Naive B cell (primary cell): ENCODE measurements around the gene AQP12B. TPM values are rescaled to one million over a fixed set of nuclear protein-coding genes. Genes with fewer than 3 reads are reported as not detected.
A peak's percentile ranks its signal among the peaks of the same experiment; 100 is the strongest.

ENCODE experiments used
- ATAC-seq, 2 donors: fragments of 150-1000 bp; cut with Tn5 transposase; 2 replicates each; pipeline ENCODE4 v1.10.0; 2021; ENCODE audit warnings: low read depth in 2 of 2, mild to moderate bottlenecking in 2 of 2, moderate library complexity in 2 of 2
- DNase-seq: peaks from one replicate; pipeline ENCODE4 v3.0.0; 2022
- H3K27ac Mint-ChIP-seq, 6 donors: one replicate each; pipeline ENCODE4 v1.8.0; 2020 to 2022; ENCODE audit warnings: mild to moderate bottlenecking in 6 of 6, mixed read lengths in 6 of 6, moderate library complexity in 5 of 6, inconsistent platforms in 2 of 6
- H3K27me3 Mint-ChIP-seq, 3 donors: one replicate each; pipeline ENCODE4 v1.8.0; 2021 to 2022; ENCODE audit warnings: mixed read lengths in 3 of 3, mild to moderate bottlenecking in 1 of 3
- H3K36me3 Mint-ChIP-seq, 2 donors: one replicate each; pipeline ENCODE4 v1.8.0; 2020 to 2022; ENCODE audit warnings: mixed read lengths in 2 of 2, inconsistent platforms in 1 of 2, mild to moderate bottlenecking in 1 of 2
- H3K4me1 Mint-ChIP-seq, 3 donors: one replicate each; pipeline ENCODE4 v1.8.0; 2020 to 2022; ENCODE audit warnings: mixed read lengths in 3 of 3, inconsistent platforms in 1 of 3, mild to moderate bottlenecking in 1 of 3, moderate library complexity in 1 of 3
- H3K4me3 Mint-ChIP-seq, 8 donors: one replicate each; pipeline ENCODE4 v1.8.0; 2020 to 2022; ENCODE audit warnings: mild to moderate bottlenecking in 8 of 8, mixed read lengths in 8 of 8, moderate library complexity in 8 of 8, inconsistent platforms in 2 of 8
- H3K9me3 Mint-ChIP-seq, 7 donors: one replicate each; pipeline ENCODE4 v1.8.0; 2020 to 2022; ENCODE audit warnings: mixed read lengths in 7 of 7, mild to moderate bottlenecking in 5 of 7, inconsistent platforms in 2 of 7, moderate library complexity in 1 of 7
- polyA plus RNA-seq, 6 donors: library from polyadenylated mRNA; unstranded; fragments of 300-500 nt; fragmentation: Illumina TruSeq; gene quantifications; one replicate each; pipeline ENCODE4 v1.2.3, GENCODE V29; 2021; ENCODE audit warnings: low read depth in 6 of 6

AQP12B gene
- polyA plus RNA-seq, 6 donors from 2014 or later: not detected

- H3K4me3 Mint-ChIP-seq: no peak overlapping the region
- peaks cover 0 to 14% (median 7%) of the 10 kb centered on the region in 3 donors for H3K27me3 Mint-ChIP-seq
- no peaks in the 10 kb centered on the region for H3K36me3 Mint-ChIP-seq
- H3K4me1 Mint-ChIP-seq: peaks cover 0 to 5% (median 0%) of the 10 kb centered on the region in 3 donors
- H3K27ac Mint-ChIP-seq: no peak overlapping the region
- DNase-seq (no peak), ATAC-seq (no peak)
- no peaks in the 10 kb centered on the region for H3K9me3 Mint-ChIP-seq
Measured at GRCh38 chr2:240642061-240642805, 40.5 kb downstream of the AQP12B start.

- DNase-seq (no peak), ATAC-seq (no peak)
- Mint-ChIP-seq H3K27me3 (peaks cover 0 to 13% (median 0%) of the 10 kb centered on the region in 3 donors), H3K9me3 (no peaks in the 10 kb centered on the region), H3K36me3 (no peaks in the 10 kb centered on the region), H3K27ac (no peak overlapping the region), H3K4me1 (peaks cover 0 to 5% (median 0%) of the 10 kb centered on the region in 3 donors), H3K4me3 (no peak overlapping the region)
Measured at GRCh38 chr2:240640939-240641338, 41.7 kb downstream of the AQP12B start.

DNA sequence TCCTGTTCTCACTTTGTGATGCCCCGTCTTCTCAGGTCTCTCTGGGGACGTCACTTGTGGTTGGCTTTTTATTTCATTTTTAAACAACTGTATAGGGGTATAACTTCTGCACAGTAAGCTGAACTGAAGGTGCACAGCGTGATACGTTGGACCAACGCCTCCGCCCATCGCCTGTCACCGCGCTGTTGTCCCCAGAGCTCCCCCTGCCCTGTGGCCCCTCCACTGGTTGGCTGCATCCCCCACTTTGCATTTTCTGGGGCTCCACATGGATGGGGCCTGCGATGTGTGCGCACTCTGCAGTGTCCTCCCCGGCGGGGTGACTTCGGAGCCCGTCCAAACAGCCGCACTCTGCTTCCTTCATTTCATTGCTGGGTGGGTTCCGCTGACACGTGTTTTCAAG lies 43.1 kb downstream of the AQP12B start:
- H3K4me1 Mint-ChIP-seq: peaks cover 0 to 5% (median 0%) of the 10 kb centered on the region in 3 donors
- H3K27ac Mint-ChIP-seq: peak overlapping the region in 1 of 6 donors; percentile 56
- H3K27me3 Mint-ChIP-seq: peaks cover 0 to 8% (median 0%) of the 10 kb centered on the region in 3 donors
- no peak overlapping the region for H3K4me3 Mint-ChIP-seq
- H3K36me3 Mint-ChIP-seq: peaks cover 3 to 6% of the 10 kb centered on the region in 2 donors
- DNase-seq (no peak), ATAC-seq (no peak)
- peaks cover 1 to 8% (median 5%) of the 10 kb centered on the region in 7 donors for H3K9me3 Mint-ChIP-seq

GRCh38 chr2:240638512-240639160 lies 44.0 kb downstream of the AQP12B start:
- peak overlapping the region in 1 of 6 donors; percentile 64 for H3K27ac Mint-ChIP-seq
- H3K9me3 Mint-ChIP-seq: peaks cover 6 to 17% (median 11%) of the 10 kb centered on the region in 7 donors
- DNase-seq (no peak), ATAC-seq (no peak)
- peaks cover 0 to 5% (median 0%) of the 10 kb centered on the region in 3 donors for H3K4me1 Mint-ChIP-seq
- H3K4me3 Mint-ChIP-seq: no peak overlapping the region
- H3K27me3 Mint-ChIP-seq: peaks cover 0 to 1% (median 0%) of the 10 kb centered on the region in 3 donors
- peaks cover 10 to 15% of the 10 kb centered on the region in 2 donors for H3K36me3 Mint-ChIP-seq

DNA sequence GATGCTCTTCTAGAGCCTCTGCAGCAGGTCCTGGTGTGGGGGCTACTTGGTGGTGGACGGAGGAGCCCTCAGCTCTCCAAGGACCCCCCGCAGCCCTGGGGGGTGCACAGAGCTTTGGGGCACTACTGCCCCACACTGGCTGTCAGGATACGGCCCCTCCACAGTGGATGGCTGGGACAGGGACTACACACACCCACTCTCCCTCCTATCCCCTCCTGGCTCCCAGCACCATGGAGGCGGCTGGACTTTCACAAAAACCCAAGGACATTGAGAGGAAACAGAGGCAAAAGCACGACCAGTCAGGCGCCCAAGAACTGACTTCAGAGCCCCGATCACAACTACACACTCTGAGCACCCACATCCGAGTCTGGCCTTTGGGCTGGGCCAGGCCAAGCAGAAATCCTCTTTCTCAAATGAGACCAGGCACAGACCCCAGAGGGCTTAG lies 44.8 kb downstream of the AQP12B start:
- H3K9me3 Mint-ChIP-seq: peaks cover 11 to 24% (median 18%) of the 10 kb centered on the region in 7 donors
- ATAC-seq (no peak), DNase-seq (no peak)
- peak overlapping the region in 1 of 6 donors; percentile 89 for H3K27ac Mint-ChIP-seq
- H3K27me3 Mint-ChIP-seq: no peaks in the 10 kb centered on the region
- H3K4me1 Mint-ChIP-seq: peaks cover 0 to 5% (median 0%) of the 10 kb centered on the region in 3 donors
- peaks cover 17 to 21% of the 10 kb centered on the region in 2 donors for H3K36me3 Mint-ChIP-seq
- H3K4me3 Mint-ChIP-seq: no peak overlapping the region

GRCh38 chr2:240637116-240637900 lies 45.4 kb downstream of the AQP12B start:
- Mint-ChIP-seq H3K27me3 (no peaks in the 10 kb centered on the region), H3K36me3 (peaks cover 18 to 21% of the 10 kb centered on the region in 2 donors), H3K9me3 (peaks cover 13 to 30% (median 24%) of the 10 kb centered on the region in 7 donors), H3K4me1 (peaks cover 0 to 5% (median 0%) of the 10 kb centered on the region in 3 donors), H3K27ac (no peak overlapping the region), H3K4me3 (no peak overlapping the region)
- DNase-seq (no peak), ATAC-seq (no peak)

DNA sequence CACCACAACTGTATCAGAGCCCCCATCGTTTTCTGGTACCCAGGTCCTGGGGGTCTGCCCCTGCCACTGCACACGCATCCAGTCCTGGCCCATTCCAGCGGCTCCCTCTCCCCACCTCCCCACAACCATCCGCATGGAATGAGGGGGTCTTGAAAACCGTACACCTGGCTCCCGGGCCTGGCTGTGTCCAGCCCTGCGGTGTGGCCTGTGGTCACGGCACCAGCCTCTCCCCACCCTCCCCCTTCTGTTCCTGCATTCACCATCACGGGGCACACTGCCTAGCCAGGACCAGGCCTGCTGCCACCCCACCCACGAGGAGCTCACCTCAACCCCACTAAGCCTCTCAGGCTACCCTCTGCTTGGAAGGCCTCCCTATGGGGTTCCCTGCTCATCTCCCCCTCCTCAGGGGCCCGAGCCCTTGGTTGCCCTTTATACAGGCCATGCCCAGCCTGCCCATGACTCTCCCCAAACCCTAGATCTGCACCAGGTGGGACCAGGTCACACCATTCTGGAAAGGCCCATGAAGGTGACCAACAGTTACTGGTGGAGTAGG lies 46.0 kb downstream of the AQP12B start:
- no peak overlapping the region for H3K27ac Mint-ChIP-seq
- no peak overlapping the region for H3K4me3 Mint-ChIP-seq
- no peaks in the 10 kb centered on the region for H3K27me3 Mint-ChIP-seq
- peaks cover 0 to 5% (median 0%) of the 10 kb centered on the region in 3 donors for H3K4me1 Mint-ChIP-seq
- DNase-seq: no peak
- peaks cover 18 to 21% of the 10 kb centered on the region in 2 donors for H3K36me3 Mint-ChIP-seq
- peaks cover 13 to 30% (median 24%) of the 10 kb centered on the region in 7 donors for H3K9me3 Mint-ChIP-seq
- ATAC-seq: no peak

GRCh38 chr2:240635998-240636547 lies 46.6 kb downstream of the AQP12B start:
- DNase-seq (no peak), ATAC-seq (no peak)
- Mint-ChIP-seq H3K36me3 (peaks cover 18 to 21% of the 10 kb centered on the region in 2 donors), H3K27me3 (no peaks in the 10 kb centered on the region), H3K4me3 (no peak overlapping the region), H3K9me3 (peaks cover 13 to 30% (median 24%) of the 10 kb centered on the region in 7 donors), H3K27ac (no peak overlapping the region), H3K4me1 (peaks cover 0 to 5% (median 0%) of the 10 kb centered on the region in 3 donors)

GRCh38 chr2:240635121-240635997 lies 47.3 kb downstream of the AQP12B start:
- no peak overlapping the region for H3K4me3 Mint-ChIP-seq
- H3K27me3 Mint-ChIP-seq: no peaks in the 10 kb centered on the region
- H3K4me1 Mint-ChIP-seq: peaks cover 0 to 5% (median 0%) of the 10 kb centered on the region in 3 donors
- H3K9me3 Mint-ChIP-seq: peaks cover 13 to 30% (median 24%) of the 10 kb centered on the region in 7 donors
- H3K27ac Mint-ChIP-seq: no peak overlapping the region
- DNase-seq (no peak), ATAC-seq (no peak)
- peaks cover 18 to 21% of the 10 kb centered on the region in 2 donors for H3K36me3 Mint-ChIP-seq

DNA sequence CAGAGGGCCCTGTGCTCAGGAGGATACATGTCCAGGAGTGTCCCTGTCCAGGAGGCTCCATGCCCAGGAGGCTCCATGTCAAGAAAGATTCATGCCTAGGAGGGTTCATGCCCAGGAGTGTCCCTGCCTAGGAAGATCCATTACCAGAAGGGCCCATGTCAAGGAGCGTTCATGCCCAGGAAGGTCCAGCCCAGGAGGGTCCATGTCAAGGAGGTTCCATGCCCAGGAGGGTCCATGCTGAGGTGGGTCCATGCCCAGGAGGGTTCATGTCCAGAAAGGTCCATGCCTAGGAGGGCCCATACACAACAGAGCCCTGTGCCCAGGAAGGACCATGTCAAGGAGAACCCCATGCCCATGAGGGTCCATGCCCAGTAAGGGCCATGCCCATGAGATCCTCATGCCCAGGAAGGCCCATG lies 50.4 kb downstream of the AQP12B start:
- Mint-ChIP-seq H3K4me3 (no peak overlapping the region), H3K9me3 (peaks cover 13 to 30% (median 24%) of the 10 kb centered on the region in 7 donors)
- DNase-seq: no peak

GRCh38 chr2:240631548-240632305 lies 51.0 kb downstream of the AQP12B start:
- no peak for ATAC-seq
- Mint-ChIP-seq H3K4me3 (no peak overlapping the region), H3K4me1 (peaks cover 0 to 4% (median 3%) of the 10 kb centered on the region in 3 donors), H3K27ac (no peak overlapping the region), H3K27me3 (no peaks in the 10 kb centered on the region), H3K9me3 (peaks cover 13 to 30% (median 24%) of the 10 kb centered on the region in 7 donors), H3K36me3 (peaks cover 18 to 21% of the 10 kb centered on the region in 2 donors)
- no peak for DNase-seq

More for the DNA sequence above, 50.4 kb downstream of the AQP12B start:
- ATAC-seq: no peak
- no peaks in the 10 kb centered on the region for H3K4me1 Mint-ChIP-seq
- no peak overlapping the region for H3K27ac Mint-ChIP-seq
- no peaks in the 10 kb centered on the region for H3K27me3 Mint-ChIP-seq
- peaks cover 18 to 21% of the 10 kb centered on the region in 2 donors for H3K36me3 Mint-ChIP-seq
